CD4-positive, alpha-beta memory T cell (primary cell): ENCODE measurements around the gene TCEAL9. TPM values are rescaled to one million over a fixed set of nuclear protein-coding genes. Genes with fewer than 3 reads are reported as not detected.

Source experiments
- CTCF ChIA-PET: fragments of 350-600 bp; sonication (Branson Sonifier 250); formaldehyde crosslinking; loops from one replicate; lab custom pipeline; 2021; ENCODE audit warnings: inconsistent platforms; ENCODE audit not compliant: partially characterized antibody; lab: Charles Lee
- POLR2A ChIA-PET: fragments of 350-600 bp; sonication (Branson Sonifier 250); formaldehyde crosslinking; loops from one replicate; lab custom pipeline; 2021; ENCODE audit not compliant: partially characterized antibody; lab: Charles Lee
- DNase-seq, 5 donors: peaks; one replicate each; pipeline versions ENCODE4 v3.0.0 to v3.0.0-alpha.2; 2020 to 2022; ENCODE audit warnings: mixed read lengths in 1 of 5
- H3K27ac ChIP-seq: one replicate; pipeline ENCODE4 v1.7.0; 2013; ENCODE audit warnings: low read depth, low read length
- H3K27me3 ChIP-seq: 2 replicates; pipeline ENCODE4 v1.7.0; 2013; ENCODE audit warnings: mild to moderate bottlenecking, low read length, moderate library complexity; ENCODE audit not compliant: insufficient read depth
- H3K36me3 ChIP-seq: 2 replicates; pipeline ENCODE4 v1.7.0; 2013; ENCODE audit warnings: mild to moderate bottlenecking, low read length, moderate library complexity; ENCODE audit not compliant: insufficient read depth
- H3K4me1 ChIP-seq: 2 replicates; pipeline ENCODE4 v1.7.0; 2013; ENCODE audit warnings: mild to moderate bottlenecking, low read length, moderate library complexity; ENCODE audit not compliant: insufficient read depth
- H3K4me3 ChIP-seq, 2 donors: one replicate each; pipeline ENCODE4 v1.7.0; 2013; ENCODE audit warnings: low read length in 2 of 2, mild to moderate bottlenecking in 1 of 2
- H3K9me3 ChIP-seq, 2 donors: one replicate each; pipeline ENCODE4 v1.7.0; 2013; ENCODE audit warnings: low read length in 2 of 2, control low read depth in 1 of 2; ENCODE audit not compliant: control insufficient read depth in 1 of 2
- H3K27ac Mint-ChIP-seq, 7 donors: one replicate each; pipeline ENCODE4 v1.8.0; 2020 to 2021; ENCODE audit warnings: mixed read lengths in 7 of 7, mild to moderate bottlenecking in 6 of 7, inconsistent platforms in 3 of 7, moderate library complexity in 3 of 7
- H3K27me3 Mint-ChIP-seq, 2 donors: one replicate each; pipeline ENCODE4 v1.8.0; 2020 to 2021; ENCODE audit warnings: mixed read lengths in 2 of 2
- H3K36me3 Mint-ChIP-seq, 2 donors: one replicate each; pipeline ENCODE4 v1.8.0; 2020 to 2021; ENCODE audit warnings: mixed read lengths in 2 of 2, inconsistent platforms in 1 of 2, mild to moderate bottlenecking in 1 of 2
- H3K4me1 Mint-ChIP-seq, 4 donors: one replicate each; pipeline ENCODE4 v1.8.0; 2020 to 2021; ENCODE audit warnings: mixed read lengths in 4 of 4, mild to moderate bottlenecking in 1 of 4
- H3K4me3 Mint-ChIP-seq, 8 donors: one replicate each; pipeline ENCODE4 v1.8.0; 2020 to 2021; ENCODE audit warnings: mixed read lengths in 8 of 8, mild to moderate bottlenecking in 7 of 8, moderate library complexity in 6 of 8, inconsistent platforms in 3 of 8
- H3K9me3 Mint-ChIP-seq, 8 donors: one replicate each; pipeline ENCODE4 v1.8.0; 2020 to 2021; ENCODE audit warnings: mixed read lengths in 8 of 8, mild to moderate bottlenecking in 5 of 8, inconsistent platforms in 3 of 8, moderate library complexity in 1 of 8
- intact Hi-C: fragments of 100-400 bp; cut with micrococcal nuclease; formaldehyde crosslinking; loops from one replicate; pipeline ENCODE4 v1.15.1; 2023
- polyA plus RNA-seq, 2 donors: library from polyadenylated mRNA; unstranded; fragments of 300-500 nt; fragmentation: Illumina TruSeq; gene quantifications; one replicate each; pipeline ENCODE4 v1.2.3, GENCODE V29; 2021
- total RNA-seq, 2 experiments: library from RNA; stranded (reverse); gene quantifications; one replicate each; pipeline ENCODE4 v1.2.3, GENCODE V29; 2021

Gene TCEAL9
- total and polyA plus RNA-seq, 4 experiments from 2014 or later = 1.0 to 3.0 (median 2.2) TPM

- peak overlapping the region; percentile 60 to 91 (median 82) for H3K4me3 Mint-ChIP-seq
- Histone ChIP-seq H3K4me1 (no peaks in the 10 kb centered on the region), H3K9me3 (no peaks in the 10 kb centered on the region), H3K27me3 (no peaks in the 10 kb centered on the region), H3K4me3 (peak overlapping the region in 1 of 2 donors; percentile 43), H3K36me3 (no peaks in the 10 kb centered on the region), H3K27ac (no peak overlapping the region)
- ChIA-PET POLR2A (interaction anchor here (0.8 kb wide), 1 partner anchor 56 kb away, joined by 3 read pairs; no protein-coding TSS in a partner anchor), CTCF (no interaction called here)
- peak; percentile 18 to 46 (median 25) for DNase-seq
- no peaks in the 10 kb centered on the region for H3K9me3 Mint-ChIP-seq
- no peaks in the 10 kb centered on the region for H3K36me3 Mint-ChIP-seq
- intact Hi-C loops = no loop called here
- peak overlapping the region in 6 of 7 donors; percentile 37 to 78 (median 46) for H3K27ac Mint-ChIP-seq
- H3K4me1 Mint-ChIP-seq = peaks cover 1 to 11% (median 7%) of the 10 kb centered on the region in 4 donors
- no peaks in the 10 kb centered on the region for H3K27me3 Mint-ChIP-seq
These were observed 48.1 kb downstream of the TCEAL9 start for GRCh38 chrX:103404231-103405008.

GRCh38 chrX:103405009-103405333 lies 48.7 kb downstream of the TCEAL9 start:
- CTCF ChIA-PET = no interaction called here
- peak overlapping the region in 4 of 7 donors; percentile 37 to 76 (median 56) for H3K27ac Mint-ChIP-seq
- Histone ChIP-seq H3K36me3 (no peaks in the 10 kb centered on the region), H3K27me3 (no peaks in the 10 kb centered on the region), H3K9me3 (no peaks in the 10 kb centered on the region), H3K4me1 (no peaks in the 10 kb centered on the region), H3K27ac (no peak overlapping the region), H3K4me3 (peak overlapping the region in 1 of 2 donors; percentile 43)
- H3K36me3 Mint-ChIP-seq = no peaks in the 10 kb centered on the region
- POLR2A ChIA-PET = interaction anchor here (0.8 kb wide), 1 partner anchor 55 kb away, joined by 3 read pairs; no protein-coding TSS in a partner anchor
- H3K4me1 Mint-ChIP-seq = peaks cover 1 to 11% (median 7%) of the 10 kb centered on the region in 4 donors
- H3K27me3 Mint-ChIP-seq = no peaks in the 10 kb centered on the region
- DNase-seq = peak in 1 of 5 donors; percentile 2
- intact Hi-C loops = no loop called here
- no peaks in the 10 kb centered on the region for H3K9me3 Mint-ChIP-seq
- H3K4me3 Mint-ChIP-seq = peak overlapping the region; percentile 60 to 91 (median 82)

DNA sequence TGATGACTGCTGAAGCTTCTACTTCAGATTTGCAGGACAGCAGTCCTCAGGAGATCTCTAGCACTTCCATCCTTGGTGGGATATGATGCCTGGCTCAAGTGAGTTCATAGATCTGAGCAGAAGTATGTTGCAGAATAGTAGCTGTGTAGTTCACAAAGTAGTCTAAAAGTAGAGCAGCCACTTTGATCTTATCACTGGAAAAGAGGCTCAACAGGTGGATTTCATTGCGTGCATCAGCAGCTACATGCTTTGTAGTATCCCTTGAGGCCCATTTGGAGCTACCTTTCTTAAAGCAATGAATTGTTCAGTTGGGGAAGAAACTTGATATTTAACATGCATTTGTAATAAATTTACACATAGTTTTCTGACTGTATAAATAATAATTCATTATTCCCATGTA lies 50.0 kb downstream of the TCEAL9 start:
- CTCF ChIA-PET = no interaction called here

GRCh38 chrX:103407776-103408175 lies 51.5 kb downstream of the TCEAL9 start:
- Histone ChIP-seq H3K4me3 (no peak overlapping the region), H3K27ac (no peak overlapping the region), H3K27me3 (no peaks in the 10 kb centered on the region), H3K4me1 (no peaks in the 10 kb centered on the region), H3K36me3 (no peaks in the 10 kb centered on the region), H3K9me3 (no peaks in the 10 kb centered on the region)
- Mint-ChIP-seq H3K4me3 (no peak overlapping the region), H3K27ac (no peak overlapping the region), H3K9me3 (peaks cover 0 to 3% (median 0%) of the 10 kb centered on the region in 8 donors), H3K36me3 (no peaks in the 10 kb centered on the region), H3K4me1 (peaks cover 1 to 11% (median 7%) of the 10 kb centered on the region in 4 donors), H3K27me3 (no peaks in the 10 kb centered on the region)
- CTCF ChIA-PET = no interaction called here
- intact Hi-C loops = no loop called here
- DNase-seq = no peak
- POLR2A ChIA-PET = no interaction called here

More for the DNA sequence above, 50.0 kb downstream of the TCEAL9 start:
- Histone ChIP-seq H3K9me3 (no peaks in the 10 kb centered on the region), H3K27me3 (no peaks in the 10 kb centered on the region), H3K36me3 (no peaks in the 10 kb centered on the region), H3K27ac (no peak overlapping the region), H3K4me1 (no peaks in the 10 kb centered on the region), H3K4me3 (no peak overlapping the region)
- no peaks in the 10 kb centered on the region for H3K27me3 Mint-ChIP-seq
- H3K27ac Mint-ChIP-seq = no peak overlapping the region
- peaks cover 1 to 11% (median 7%) of the 10 kb centered on the region in 4 donors for H3K4me1 Mint-ChIP-seq
- intact Hi-C loops = no loop called here
- DNase-seq = no peak
- no peaks in the 10 kb centered on the region for H3K36me3 Mint-ChIP-seq
- H3K9me3 Mint-ChIP-seq = no peaks in the 10 kb centered on the region
- POLR2A ChIA-PET = no interaction called here
- peak overlapping the region in 1 of 8 donors; percentile 15 for H3K4me3 Mint-ChIP-seq

Other genes with a start within 250 kb of the TCEAL9 start
- 10 to 100 TPM; 38.9 to 39.6 TPM for gene BEX4, start 141.4 kb upstream of the TCEAL9 start, total RNA-seq
- gene BEX4, start 141.4 kb upstream of the TCEAL9 start, polyA plus RNA-seq = 100 to 1,000 TPM in 1 of 2 donors, 10 to 100 TPM in 1; 58.3 to 101 TPM
- 10 to 100 TPM; 33.9 to 35.3 TPM for gene TCEAL8, start 101.4 kb upstream of the TCEAL9 start, total RNA-seq
- 100 to 1,000 TPM in 1 of 2 donors, 10 to 100 TPM in 1; 71.5 to 122 TPM for gene TCEAL8, start 101.4 kb upstream of the TCEAL9 start, polyA plus RNA-seq
- gene TCEAL5, start 79.8 kb upstream of the TCEAL9 start, total RNA-seq = not detected
- gene TCEAL5, start 79.8 kb upstream of the TCEAL9 start, polyA plus RNA-seq = not detected
- gene BEX2, start 45.5 kb upstream of the TCEAL9 start, total RNA-seq = 10 to 100 TPM; 41.9 to 48.2 TPM
- 100 to 1,000 TPM in 1 of 2 donors, 10 to 100 TPM in 1; 71.4 to 112 TPM for gene BEX2, start 45.5 kb upstream of the TCEAL9 start, polyA plus RNA-seq
- not detected for gene TCEAL7, start 26.3 kb upstream of the TCEAL9 start, total RNA-seq
- not detected for gene TCEAL7, start 26.3 kb upstream of the TCEAL9 start, polyA plus RNA-seq
- gene BEX3, start 20.0 kb downstream of the TCEAL9 start, total RNA-seq = 10 to 100 TPM; 50.6 to 52.7 TPM
- 10 to 100 TPM; 85.3 to 94.0 TPM for gene BEX3, start 20.0 kb downstream of the TCEAL9 start, polyA plus RNA-seq
- under 1 TPM in 1 of 2 experiments, not detected in 1; 0.11 TPM for gene RAB40A, start 163.0 kb downstream of the TCEAL9 start, total RNA-seq
- gene RAB40A, start 163.0 kb downstream of the TCEAL9 start, polyA plus RNA-seq = not detected
- gene TCEAL4, start 229.0 kb downstream of the TCEAL9 start, total RNA-seq = 10 to 100 TPM; 10.0 to 11.2 TPM
- 10 to 100 TPM in 1 of 2 donors, 1 to 10 TPM in 1; 8.8 to 13.4 TPM for gene TCEAL4, start 229.0 kb downstream of the TCEAL9 start, polyA plus RNA-seq